Vein endothelial cell (primary cell): ENCODE data around the gene CYP27C1. TPM values are rescaled to one million over a fixed set of nuclear protein-coding genes. Genes with fewer than 3 reads are reported as not detected.

Source experiments
- small RNA-seq: library from RNA; depleted of rRNA; stranded (forward); fragments of <200 nt; gene quantifications from one replicate; pipeline ENCODE3, GENCODE V24; 2012
- total RNA-seq: library from RNA; depleted of rRNA; stranded (reverse); fragments of >200 nt; gene quantifications from 2 replicates; pipeline ENCODE4 v1.2.3, GENCODE V29; 2012

Gene CYP27C1, protein sequence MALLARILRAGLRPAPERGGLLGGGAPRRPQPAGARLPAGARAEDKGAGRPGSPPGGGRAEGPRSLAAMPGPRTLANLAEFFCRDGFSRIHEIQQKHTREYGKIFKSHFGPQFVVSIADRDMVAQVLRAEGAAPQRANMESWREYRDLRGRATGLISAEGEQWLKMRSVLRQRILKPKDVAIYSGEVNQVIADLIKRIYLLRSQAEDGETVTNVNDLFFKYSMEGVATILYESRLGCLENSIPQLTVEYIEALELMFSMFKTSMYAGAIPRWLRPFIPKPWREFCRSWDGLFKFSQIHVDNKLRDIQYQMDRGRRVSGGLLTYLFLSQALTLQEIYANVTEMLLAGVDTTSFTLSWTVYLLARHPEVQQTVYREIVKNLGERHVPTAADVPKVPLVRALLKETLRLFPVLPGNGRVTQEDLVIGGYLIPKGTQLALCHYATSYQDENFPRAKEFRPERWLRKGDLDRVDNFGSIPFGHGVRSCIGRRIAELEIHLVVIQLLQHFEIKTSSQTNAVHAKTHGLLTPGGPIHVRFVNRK
- not detected in 2 replicates for total RNA-seq

DNA sequence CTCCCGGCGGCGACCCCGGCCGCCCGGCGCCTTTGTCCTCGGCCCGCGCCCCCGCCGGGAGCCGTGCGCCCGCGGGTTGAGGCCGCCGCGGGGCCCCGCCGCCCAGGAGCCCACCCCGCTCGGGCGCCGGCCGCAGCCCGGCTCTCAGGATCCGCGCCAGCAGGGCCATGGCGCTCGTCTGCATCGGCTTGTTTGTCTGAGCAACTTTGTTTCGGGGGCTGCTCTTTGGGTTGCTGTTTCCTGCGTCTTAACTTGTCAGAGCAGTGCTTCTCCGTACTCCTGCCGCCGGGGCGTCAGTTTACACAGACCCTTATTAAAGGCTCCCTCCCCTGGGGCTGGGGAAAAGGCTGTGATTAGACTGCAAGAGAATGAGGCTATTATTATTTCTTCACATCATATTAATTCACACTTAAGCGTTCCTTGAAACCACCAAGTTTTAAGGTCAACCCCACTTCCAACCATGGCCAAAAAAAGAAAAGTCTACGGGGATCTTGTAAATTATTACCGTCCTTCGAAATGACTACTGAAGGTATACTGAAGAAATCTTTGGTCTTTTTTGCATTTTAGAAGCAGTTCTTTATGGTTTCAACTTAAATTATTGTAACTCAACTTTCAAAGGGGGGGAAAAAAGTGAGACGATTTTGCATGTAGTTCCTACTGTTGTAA is at the start of gene CYP27C1:
CYP27C1 (minus strand) TSS at position 198 of the 666 bp plus-strand sequence; CDS start at position 169, 29 bp downstream.

Small RNA genes lying within 50 kb of the gene (small RNA-seq; reads per million reads assigned to genes)
- not detected for gene NIFKP9

Other genes starting within 250 kb of the CYP27C1 start
- gene BIN1, start 113.1 kb downstream of the CYP27C1 start, total RNA-seq: 37.5 and 49.6 TPM in 2 replicates
- 41.2 and 44.4 TPM in 2 replicates for gene ERCC3, start 73.8 kb upstream of the CYP27C1 start, total RNA-seq
- gene MAP3K2, start 167.7 kb upstream of the CYP27C1 start, total RNA-seq: 28.1 and 28.2 TPM in 2 replicates
- not detected in 2 replicates for gene PROC, start 198.1 kb upstream of the CYP27C1 start, total RNA-seq